ENCODE results near the gene MTSS2. TPM values are rescaled to one million over a fixed set of nuclear protein-coding genes. Genes with fewer than 3 reads are reported as not detected.

MTSS2 gene
- total and polyA plus RNA-seq, 2 of the 8 experiments (the other 6 are each of a cell fraction or from before 2014, with no cell fraction given), result 23.3 to 36.7 TPM

GRCh38 chr16:70721202-70721963 lies 35.5 kb upstream of the MTSS2 start (continued):
- no peak for TF ChIP-seq EZH2 (IDR thresholded peaks at IDR 0.05; ENCODE audit: low read depth, low read length, severe bottlenecking)

Data from H1 (cell line).